Measurements from ENCODE around the gene GDNF.

GDNF gene

DNA sequence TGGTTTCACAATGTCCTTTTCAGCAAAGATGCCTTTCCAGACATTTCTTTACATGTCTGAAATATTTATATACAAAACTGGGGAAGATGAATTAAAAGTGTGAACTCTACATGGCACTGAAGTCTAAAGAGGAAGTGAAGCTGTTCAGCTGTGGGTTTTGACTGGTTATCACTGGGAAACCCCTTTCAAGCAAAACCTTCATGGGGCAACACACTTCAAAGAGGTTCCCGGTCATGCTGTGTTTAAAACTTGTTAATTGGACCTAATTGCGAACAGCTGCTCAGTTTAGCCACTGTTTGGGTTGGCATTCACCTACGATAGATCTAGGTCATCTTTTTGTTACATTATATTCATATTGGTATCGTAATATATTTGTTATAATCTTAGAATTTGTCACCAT is 20.0 kb upstream of the GDNF start:
- H3K27ac ChIP-seq (ENCODE audit: extremely low read depth, low read depth, low read length), result no peak overlapping the region
- POLR2A ChIA-PET, result no interaction called here

DNA sequence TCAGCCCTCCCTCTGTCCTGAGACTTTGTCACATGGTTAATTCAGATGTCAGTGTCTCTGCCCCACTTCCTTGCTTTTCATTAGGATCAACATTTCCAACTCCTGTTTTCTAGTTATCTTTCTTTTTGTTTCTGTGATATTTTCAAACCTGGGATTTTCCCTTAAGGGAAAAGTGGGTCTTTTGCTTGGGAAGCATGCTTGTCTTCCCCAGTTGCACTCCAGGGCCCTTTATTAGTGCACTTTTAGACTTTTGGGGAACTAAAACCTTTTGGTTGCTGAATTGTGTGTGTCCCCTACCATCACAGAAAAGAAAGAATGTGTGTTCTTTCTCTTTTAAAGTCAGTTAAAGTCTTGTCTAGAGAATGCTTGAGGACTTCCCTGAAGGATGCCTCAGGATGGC is 18.4 kb upstream of the GDNF start:
- Histone ChIP-seq H3K36me3 (ENCODE audit: control insufficient read depth in 2 of 2, insufficient read depth in 1 of 2, low read length in 2 of 2) (no peaks in the 10 kb centered on the region), H3K4me1 (ENCODE audit: control insufficient read depth, insufficient read depth, low read length) (peaks cover 2% of the 10 kb centered on the region; the same call in 1 of the 2 replicates), H3K9me3 (ENCODE audit: control insufficient read depth, insufficient read depth, low read depth, low read length) (no peaks in the 10 kb centered on the region), H3K4me3 (ENCODE audit: low read depth, low read length) (no peak overlapping the region), H3K27ac (ENCODE audit: extremely low read depth, low read depth, low read length) (no peak overlapping the region)
- ChIA-PET POLR2A (no interaction called here), CTCF (interaction anchor here (1.1 kb wide), 1 partner anchor 299 kb away, joined by 3 read pairs; no protein-coding TSS in a partner anchor)
- TF ChIP-seq ZNF394 (tag by site-specific recombination; IDR thresholded peaks at IDR 0.05; ENCODE audit: borderline replicate concordance) (no peak), RBAK (tag by site-specific recombination; IDR thresholded peaks at IDR 0.05) (no peak), ZNF398 (tag by site-specific recombination; IDR thresholded peaks at IDR 0.05) (no peak), ZNF112 (tag by site-specific recombination; IDR thresholded peaks at IDR 0.05) (no peak)
- TF ChIP-seq, protein P1, sequence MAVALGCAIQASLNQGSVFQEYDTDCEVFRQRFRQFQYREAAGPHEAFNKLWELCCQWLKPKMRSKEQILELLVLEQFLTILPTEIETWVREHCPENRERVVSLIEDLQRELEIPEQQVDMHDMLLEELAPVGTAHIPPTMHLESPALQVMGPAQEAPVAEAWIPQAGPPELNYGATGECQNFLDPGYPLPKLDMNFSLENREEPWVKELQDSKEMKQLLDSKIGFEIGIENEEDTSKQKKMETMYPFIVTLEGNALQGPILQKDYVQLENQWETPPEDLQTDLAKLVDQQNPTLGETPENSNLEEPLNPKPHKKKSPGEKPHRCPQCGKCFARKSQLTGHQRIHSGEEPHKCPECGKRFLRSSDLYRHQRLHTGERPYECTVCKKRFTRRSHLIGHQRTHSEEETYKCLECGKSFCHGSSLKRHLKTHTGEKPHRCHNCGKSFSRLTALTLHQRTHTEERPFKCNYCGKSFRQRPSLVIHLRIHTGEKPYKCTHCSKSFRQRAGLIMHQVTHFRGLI (tag by site-specific recombination; IDR thresholded peaks at IDR 0.05), result no peak
- TF ChIP-seq, protein P2, sequence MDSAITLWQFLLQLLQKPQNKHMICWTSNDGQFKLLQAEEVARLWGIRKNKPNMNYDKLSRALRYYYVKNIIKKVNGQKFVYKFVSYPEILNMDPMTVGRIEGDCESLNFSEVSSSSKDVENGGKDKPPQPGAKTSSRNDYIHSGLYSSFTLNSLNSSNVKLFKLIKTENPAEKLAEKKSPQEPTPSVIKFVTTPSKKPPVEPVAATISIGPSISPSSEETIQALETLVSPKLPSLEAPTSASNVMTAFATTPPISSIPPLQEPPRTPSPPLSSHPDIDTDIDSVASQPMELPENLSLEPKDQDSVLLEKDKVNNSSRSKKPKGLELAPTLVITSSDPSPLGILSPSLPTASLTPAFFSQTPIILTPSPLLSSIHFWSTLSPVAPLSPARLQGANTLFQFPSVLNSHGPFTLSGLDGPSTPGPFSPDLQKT (IDR thresholded peaks at IDR 0.05; ENCODE audit: borderline replicate concordance, low read depth, low read length), result no peak

More for the DNA sequence above, 20.0 kb upstream of the GDNF start:
- CTCF ChIA-PET, result interaction anchor here (0.9 kb wide), 1 partner anchor 23 kb away, joined by 5 read pairs; no protein-coding TSS in a partner anchor
- H3K9me3 ChIP-seq (ENCODE audit: control insufficient read depth, insufficient read depth, low read depth, low read length), result no peaks in the 10 kb centered on the region
- no peak overlapping the region for H3K4me3 ChIP-seq (ENCODE audit: low read depth, low read length)
- H3K36me3 ChIP-seq (ENCODE audit: control insufficient read depth in 2 of 2, insufficient read depth in 1 of 2, low read length in 2 of 2), result no peaks in the 10 kb centered on the region
- H3K4me1 ChIP-seq (ENCODE audit: control insufficient read depth, insufficient read depth, low read length), result peaks cover 2% of the 10 kb centered on the region; the same call in 1 of the 2 replicates
- TF ChIP-seq, protein P3, sequence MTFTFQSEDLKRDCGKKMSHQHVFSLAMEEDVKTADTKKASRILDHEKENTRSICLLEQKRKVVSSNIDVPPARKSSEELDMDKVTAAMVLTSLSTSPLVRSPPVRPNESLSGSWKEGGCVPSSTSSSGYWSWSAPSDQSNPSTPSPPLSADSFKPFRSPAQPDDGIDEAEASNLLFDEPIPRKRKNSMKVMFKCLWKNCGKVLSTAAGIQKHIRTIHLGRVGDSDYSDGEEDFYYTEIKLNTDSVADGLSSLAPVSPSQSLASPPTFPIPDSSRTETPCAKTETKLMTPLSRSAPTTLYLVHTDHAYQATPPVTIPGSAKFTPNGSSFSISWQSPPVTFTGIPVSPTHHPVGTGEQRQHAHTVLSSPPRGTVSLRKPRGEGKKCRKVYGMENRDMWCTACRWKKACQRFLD (tag by site-specific recombination; IDR thresholded peaks at IDR 0.05), result no peak
- TF ChIP-seq ZNF133 (tag by site-specific recombination; IDR thresholded peaks at IDR 0.05), result 0 out of 2 replicates have a peak, but pooled peaks have one; percentile 40

DNA sequence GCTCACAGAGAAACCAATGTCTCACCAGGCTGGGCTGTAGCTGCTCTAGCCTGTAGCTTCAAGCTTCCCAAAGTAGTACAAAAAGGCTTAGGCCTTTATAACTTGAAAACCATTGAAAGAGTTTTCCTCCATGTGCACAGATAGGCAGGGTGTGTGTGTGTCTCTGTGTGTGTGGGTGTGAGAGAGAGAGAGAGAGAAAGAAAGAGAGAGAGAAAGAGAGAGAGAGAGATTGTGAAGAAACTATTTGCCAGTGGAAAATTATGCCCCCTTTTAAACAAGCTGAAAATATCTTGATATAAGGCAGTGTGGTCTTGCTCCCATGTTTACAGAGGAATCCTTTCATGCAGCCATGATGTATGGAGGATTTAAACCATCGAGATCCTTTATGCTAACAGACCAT is 17.9 kb upstream of the GDNF start:
- Histone ChIP-seq H3K4me3 (ENCODE audit: low read depth, low read length) (no peak overlapping the region), H3K4me1 (ENCODE audit: control insufficient read depth, insufficient read depth, low read length) (peaks cover 2% of the 10 kb centered on the region; the same call in 1 of the 2 replicates), H3K9me3 (ENCODE audit: control insufficient read depth, insufficient read depth, low read depth, low read length) (no peaks in the 10 kb centered on the region), H3K36me3 (ENCODE audit: control insufficient read depth in 2 of 2, insufficient read depth in 1 of 2, low read length in 2 of 2) (no peaks in the 10 kb centered on the region), H3K27ac (ENCODE audit: extremely low read depth, low read depth, low read length) (no peak overlapping the region)
- ChIA-PET POLR2A (no interaction called here), CTCF (interaction anchor here (0.8 to 1.1 kb wide), 3 partner anchors 13 to 300 kb away, joined by 3 to 5 read pairs (median 3); no protein-coding TSS in a partner anchor)
- TF ChIP-seq MZF1 (tag by site-specific recombination; IDR thresholded peaks at IDR 0.05; ENCODE audit: borderline replicate concordance), result no peak
- no peak for TF ChIP-seq YY1 (tag by site-specific recombination; IDR thresholded peaks at IDR 0.05)
- peak; percentile 29; the same call in 1 of the 2 replicates for TF ChIP-seq EGR2 (tag by site-specific recombination; IDR thresholded peaks at IDR 0.05; ENCODE audit: low read depth)
- no peak for TF ChIP-seq ZBTB20 (tag by site-specific recombination; IDR thresholded peaks at IDR 0.05)
- TF ChIP-seq ZNF585B (tag by site-specific recombination; IDR thresholded peaks at IDR 0.05), result no peak
- peak; percentile 49; the same call in 1 of the 2 replicates for TF ChIP-seq ZFHX2 (tag by site-specific recombination; conservative IDR thresholded peaks at IDR 0.05)
- TF ChIP-seq ZNF596 (tag by site-specific recombination; IDR thresholded peaks at IDR 0.05), result peak; percentile 94
- TF ChIP-seq ZNF202 (tag by site-specific recombination; IDR thresholded peaks at IDR 0.05; ENCODE audit: borderline replicate concordance), result no peak
- TF ChIP-seq TCF7L2 (IDR thresholded peaks at IDR 0.05; ENCODE audit: borderline replicate concordance, low read depth, low read length), result no peak

Data from HEK293 (cell line).